NCI-H2196 treated with DMSO at 0.1 percent for 48 hours (cell line): ENCODE results near the gene TEF.
A peak's percentile ranks its signal among the peaks of the same experiment; 100 is the strongest.

Experiments used
- DNase-seq: peaks from one replicate; lab custom pipeline; 2025; ENCODE audit not compliant: unreplicated experiment; lab: John Stamatoyannopoulos, UW

Gene TEF

DNA sequence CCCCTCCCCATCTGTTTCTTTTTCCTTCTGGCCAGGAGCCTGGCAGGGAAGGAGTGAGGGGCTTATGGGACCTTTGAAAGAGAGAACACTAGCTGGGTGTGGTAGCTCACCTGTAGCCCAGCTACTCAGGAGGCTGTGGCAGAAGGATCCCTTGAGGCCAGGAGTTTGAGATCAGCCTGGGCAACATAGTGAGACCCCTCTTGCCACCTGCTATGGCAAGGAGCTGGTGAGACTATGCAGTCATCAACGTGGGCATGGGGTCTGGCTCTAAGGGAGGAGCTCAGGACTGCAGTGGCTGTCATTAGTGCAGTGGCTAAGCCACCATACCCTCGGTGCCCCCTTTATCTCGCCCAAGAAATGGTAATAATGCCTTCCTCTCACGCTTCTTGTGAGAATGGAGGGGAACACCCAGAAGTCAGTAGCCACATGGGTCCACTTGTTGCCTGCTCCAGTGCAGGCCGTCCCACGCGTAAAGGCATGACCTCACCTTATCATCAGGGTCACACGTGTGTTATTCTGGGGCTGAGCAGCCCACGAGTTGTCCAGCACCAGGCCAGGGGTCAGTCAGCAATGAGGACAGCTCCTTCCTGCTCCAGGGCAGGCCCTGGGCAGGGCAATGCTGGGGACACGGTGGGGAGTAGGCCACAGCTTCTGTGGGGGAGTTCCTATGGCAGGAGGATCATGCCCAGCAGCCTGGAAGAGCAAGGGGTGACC is 27.7 kb upstream of the TEF start:
- DNase-seq: no peak

DNA sequence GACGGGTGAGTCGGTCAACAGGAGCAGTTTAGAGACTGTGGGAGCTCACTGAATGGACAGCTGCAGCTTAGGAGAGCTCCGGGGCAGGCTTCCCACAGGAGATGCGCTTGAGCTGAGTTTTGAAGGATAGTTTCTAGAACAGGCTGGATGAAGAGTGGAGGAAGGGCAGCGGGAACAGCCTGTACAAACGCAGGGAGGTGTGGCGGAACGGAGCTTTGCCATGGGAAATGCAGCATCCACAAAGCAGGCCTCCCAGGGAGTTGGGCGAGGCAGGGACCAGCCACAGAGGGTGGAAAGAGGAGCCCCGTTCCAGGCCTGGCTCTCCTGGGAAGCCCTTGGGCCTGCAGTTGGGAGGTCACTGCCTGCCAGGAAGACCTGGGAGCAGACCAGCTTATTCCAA is 26.8 kb upstream of the TEF start:
- no peak for DNase-seq

DNA sequence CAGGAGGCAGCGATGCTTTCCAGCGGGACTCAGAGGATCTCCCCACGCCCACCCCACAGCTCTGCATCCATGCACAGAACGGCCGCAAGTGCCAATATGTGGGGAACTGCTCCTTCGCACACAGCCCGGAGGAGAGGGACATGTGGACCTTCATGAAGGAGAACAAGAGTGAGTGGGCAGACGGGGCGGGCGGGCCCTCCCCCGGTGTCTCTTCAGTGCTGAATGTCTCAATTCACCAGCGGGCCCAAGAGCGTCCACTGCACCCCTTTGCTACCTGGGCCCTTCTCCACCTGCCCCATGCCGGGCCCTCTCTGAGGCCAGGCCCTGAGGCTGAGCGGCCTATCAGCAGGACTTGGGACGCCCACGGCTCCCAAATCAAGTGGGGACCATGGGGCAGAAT is 25.8 kb upstream of the TEF start:
- DNase-seq: no peak

DNA sequence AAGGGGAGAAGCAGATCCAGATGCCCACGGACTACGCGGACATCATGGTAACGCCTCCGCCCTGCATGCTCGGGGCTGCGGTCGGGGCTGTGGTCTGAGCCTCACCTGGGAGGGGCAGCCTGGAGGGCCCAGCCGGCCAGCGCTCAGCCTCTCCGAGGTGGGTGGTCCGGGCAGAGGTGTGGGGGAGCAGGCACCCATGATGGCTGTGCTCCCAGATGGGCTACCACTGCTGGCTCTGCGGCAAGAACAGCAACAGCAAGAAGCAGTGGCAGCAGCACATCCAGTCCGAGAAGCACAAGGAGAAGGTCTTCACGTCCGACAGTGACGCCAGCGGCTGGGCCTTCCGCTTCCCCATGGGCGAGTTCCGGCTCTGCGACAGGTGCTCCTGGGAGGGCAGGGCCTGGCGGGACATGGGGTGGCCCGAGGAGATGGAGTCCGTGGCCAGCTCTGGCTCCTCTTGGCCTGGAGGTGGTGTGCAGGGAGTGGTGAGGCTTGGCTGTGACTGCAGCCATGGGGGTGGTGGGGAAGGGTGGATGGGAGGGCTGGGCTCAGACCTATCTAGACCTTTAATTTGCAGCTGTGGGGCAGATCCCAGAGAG is 25.2 kb upstream of the TEF start:
- DNase-seq: no peak

DNA sequence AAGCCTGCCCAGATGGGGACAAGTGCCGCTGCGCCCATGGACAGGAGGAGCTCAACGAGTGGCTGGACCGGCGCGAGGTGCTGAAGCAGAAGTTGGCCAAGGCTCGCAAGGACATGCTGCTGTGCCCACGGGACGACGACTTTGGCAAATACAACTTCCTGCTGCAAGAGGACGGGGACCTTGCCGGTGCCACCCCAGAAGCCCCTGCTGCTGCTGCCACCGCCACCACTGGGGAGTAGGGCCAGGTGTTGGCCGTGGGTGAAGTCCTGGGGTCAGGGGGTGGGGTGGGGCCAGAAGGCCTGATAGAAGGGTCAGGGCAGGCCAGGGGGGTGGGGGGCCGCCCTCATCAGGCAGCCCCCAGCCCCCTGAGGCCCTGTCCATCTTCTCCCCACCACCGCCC is 24.6 kb upstream of the TEF start:
- no peak for DNase-seq

DNA sequence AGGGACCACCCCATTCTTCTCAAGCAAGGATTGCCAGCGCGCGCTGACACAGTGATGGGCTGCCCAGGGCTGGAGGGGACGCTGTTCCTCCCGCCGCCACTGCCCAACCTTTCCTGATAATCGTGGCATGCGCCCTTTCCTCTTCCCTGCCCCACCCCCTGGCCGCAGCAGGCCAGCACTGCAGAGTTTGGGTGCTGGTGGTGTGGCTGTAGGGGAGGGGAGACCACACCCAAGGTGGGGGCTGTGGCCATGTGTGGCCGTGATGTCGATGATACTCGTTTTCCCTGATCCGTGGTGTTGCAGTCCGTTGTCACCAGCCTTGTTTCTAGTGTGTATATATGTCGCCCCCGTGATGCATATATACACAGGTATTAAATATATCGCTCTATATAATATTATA is 22.8 kb upstream of the TEF start:
- DNase-seq: no peak

DNA sequence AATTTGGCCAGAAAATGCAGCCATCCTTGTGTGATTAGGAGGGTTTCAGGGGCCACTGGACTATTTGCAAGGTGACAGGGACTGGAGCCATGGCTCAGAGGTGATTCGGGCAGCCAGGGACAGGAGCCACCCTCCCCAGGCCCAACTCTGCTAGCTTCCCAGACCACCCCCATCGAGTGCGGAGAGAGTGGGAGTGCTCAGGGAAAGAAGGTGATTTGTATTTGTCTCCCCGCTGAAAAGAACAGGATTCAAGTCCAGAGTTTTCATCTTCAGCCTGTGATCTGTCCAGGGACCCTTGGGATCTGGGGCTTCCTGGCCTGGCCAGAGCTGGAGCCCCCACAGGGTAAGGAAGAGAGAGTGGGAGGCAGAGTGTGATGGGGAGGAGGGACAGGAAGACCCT is 22.4 kb upstream of the TEF start:
- no peak for DNase-seq

DNA sequence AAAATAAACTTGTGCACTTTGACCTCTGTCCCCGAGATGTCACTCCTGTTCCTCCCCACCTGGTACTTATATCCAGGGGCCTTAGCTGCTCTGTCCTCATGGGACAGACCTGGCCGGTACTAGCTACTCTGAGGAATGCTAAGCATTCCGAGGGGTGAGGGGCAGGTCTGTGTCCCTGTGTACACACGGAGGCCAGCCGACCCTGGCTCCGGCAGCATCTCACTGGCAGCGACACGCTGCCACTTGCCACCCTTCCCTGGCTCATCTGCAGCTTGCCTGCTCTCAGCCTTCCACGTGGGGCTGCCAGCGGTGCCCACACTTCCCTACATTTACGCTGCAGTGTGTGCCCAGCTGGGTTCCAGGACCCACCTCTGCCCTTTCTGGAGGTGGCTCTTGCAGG is 21.6 kb upstream of the TEF start:
- no peak for DNase-seq

DNA sequence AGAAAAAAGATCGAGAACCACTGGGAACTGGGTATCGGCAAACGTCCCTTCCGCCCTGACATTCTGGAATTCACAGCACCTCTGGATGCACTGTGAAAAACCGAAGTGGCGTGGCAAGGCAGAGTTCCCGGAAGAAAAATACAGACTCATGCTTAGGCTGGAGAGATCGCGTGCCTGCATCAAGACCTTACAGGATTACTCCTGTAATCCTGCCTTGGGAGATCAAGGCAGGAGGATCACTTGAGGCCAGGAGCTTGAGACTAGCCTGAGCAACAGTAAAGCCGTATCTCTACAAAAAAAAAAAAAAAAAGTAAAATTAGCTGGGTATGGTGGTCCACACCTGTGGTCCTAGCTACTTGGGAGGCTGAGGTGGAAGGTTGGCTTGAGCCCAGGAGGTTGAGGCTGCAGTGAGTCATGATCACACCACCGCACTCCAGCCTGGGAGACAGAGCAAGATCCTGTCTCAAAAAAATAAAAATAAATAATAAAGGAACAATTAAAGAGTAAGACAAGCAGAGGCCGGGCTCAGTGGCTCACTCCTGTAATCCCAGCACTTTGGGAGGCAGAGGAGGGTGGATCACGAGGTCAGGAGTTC is 19.9 kb upstream of the TEF start:
- no peak for DNase-seq

DNA sequence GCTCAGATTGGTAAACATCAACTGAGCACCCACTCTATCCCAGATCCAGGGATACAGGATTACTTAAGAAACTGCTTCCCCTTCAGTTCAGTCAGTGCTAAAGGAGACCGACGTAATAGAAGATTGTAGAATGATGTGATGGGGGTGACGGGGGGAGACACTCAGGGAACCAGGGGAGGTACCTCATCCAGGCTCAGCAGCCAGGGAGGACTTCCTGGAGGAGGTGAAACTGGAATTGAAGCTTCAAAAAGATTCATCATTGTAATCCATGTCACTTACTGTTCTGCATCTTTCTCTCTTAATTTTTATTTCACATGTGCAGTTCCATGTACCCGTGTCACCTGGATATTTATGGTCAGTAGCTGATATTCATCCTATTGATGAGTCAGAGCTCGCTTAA is 19.1 kb upstream of the TEF start:
- DNase-seq: no peak

DNA sequence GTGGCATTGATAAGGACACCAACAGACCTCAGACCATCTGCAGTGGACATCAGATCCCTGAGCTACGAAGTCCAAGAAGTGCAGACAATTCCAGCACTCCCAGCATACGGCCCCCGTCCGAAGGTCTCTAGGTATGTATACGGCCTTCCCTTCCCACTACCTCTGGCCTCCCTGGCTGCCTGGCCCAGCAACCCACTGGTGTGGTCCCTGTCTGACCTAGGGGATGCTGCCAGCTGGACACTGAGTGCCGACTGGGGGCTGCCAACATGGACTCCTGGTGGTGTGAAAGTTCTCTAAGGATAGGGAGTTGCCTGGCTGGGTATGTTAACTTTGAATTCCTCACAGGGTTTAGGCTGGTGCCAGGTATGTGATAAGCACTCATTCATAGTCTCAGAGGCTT is 17.5 kb upstream of the TEF start:
- DNase-seq: no peak

DNA sequence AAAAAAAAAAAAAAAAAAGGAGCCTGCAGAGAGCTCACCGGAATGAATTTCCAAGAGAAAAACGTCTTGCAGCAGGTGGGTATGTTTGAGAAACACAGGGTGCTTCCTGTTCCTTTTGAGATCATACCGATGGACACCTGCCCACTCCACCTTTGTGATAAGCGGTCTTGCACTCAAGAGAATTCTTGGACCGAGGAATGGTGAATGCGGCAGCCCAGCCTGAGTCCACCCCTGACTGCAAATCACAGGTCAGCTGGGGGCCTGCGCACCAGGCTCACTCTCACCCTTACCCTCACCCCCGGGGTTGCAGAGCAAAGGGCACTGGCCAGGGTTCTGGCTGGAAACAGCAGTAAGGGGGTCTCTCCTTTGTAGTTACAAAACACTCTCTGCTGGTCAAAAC is 16.8 kb upstream of the TEF start:
- no peak for DNase-seq

DNA sequence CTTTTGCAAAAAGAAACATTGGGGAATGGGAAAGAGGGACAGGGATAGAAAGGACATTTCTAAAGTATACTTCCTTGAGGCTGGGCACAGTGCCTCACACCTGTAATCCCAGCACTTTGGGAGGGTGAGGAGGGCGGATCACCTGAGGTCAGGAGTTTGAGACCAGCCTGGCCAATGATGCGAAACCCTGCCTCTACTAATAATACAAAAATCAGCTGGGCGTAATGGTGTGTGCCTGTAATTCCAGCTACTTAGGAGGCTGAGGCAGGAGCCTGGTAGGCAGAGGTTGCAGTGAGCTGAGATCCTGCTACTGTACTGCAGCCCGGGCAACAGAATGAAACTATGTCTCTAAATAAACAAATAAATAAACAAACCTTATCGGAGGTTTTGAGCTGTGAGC is 16.3 kb upstream of the TEF start:
- DNase-seq: no peak

DNA sequence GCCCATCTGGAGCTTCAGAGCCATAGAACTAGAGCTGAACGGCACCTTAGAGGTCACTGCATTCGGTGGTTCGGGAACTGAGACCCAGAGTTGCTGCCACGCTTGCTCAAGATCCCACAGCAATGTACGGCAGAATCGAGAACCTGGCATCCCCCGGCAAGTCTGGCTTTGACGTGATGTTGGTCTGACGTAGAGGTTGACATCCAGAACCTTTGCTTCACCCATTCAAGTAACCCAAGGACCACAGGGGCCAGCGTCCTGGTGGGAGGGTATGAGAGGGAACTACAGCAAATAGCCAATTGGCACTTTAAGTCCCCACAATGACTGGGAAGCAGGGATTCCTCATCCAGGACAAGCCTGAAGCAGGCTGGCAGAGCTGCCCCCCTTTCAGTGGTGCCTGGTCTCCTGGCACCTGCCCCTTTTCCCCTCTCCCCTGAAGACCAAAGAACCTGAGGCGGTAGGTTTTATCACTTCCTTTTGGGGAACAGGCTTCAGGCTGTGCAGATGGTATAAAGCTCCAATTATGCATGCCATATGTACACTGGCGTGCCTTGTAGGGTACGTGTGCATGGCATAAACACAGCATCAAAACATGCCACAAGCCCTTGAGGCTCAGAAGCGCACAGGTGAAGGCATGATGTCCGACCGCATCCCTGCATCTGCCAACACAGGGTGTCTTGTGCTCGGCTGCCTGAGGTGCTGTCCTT is 15.3 kb upstream of the TEF start:
- no peak for DNase-seq

DNA sequence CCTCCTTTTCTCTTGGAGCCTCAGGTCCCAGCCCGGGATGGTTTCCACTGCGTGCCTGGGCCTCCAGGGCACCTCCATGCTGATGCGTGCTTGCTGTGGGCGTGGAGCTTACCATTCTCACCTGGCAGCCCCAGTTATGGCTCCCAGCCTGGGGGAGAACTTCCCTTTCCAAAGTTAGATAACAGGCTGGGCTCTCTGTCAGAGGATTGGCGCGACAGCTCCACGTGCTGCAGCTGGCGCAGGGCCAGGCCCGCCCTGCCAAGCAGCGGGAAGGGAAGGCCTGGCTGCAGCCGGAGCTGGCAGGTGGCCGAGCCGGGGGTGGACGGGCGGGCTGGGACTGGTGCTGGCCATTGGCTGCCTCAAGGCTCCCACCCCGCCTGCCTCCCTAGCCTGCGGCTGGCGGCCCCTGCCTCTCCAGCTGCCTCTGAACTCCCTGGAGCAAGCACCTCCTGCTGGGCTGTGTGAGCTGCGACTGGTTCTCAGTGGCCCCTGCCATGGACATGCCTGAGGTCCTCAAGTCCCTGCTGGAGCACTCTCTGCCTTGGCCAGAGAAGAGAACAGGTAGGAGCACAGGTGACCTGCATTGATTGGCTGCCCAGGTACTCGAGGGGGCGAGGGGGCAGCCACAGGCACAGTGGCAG is 14.6 kb upstream of the TEF start:
- DNase-seq: peak; percentile 93

DNA sequence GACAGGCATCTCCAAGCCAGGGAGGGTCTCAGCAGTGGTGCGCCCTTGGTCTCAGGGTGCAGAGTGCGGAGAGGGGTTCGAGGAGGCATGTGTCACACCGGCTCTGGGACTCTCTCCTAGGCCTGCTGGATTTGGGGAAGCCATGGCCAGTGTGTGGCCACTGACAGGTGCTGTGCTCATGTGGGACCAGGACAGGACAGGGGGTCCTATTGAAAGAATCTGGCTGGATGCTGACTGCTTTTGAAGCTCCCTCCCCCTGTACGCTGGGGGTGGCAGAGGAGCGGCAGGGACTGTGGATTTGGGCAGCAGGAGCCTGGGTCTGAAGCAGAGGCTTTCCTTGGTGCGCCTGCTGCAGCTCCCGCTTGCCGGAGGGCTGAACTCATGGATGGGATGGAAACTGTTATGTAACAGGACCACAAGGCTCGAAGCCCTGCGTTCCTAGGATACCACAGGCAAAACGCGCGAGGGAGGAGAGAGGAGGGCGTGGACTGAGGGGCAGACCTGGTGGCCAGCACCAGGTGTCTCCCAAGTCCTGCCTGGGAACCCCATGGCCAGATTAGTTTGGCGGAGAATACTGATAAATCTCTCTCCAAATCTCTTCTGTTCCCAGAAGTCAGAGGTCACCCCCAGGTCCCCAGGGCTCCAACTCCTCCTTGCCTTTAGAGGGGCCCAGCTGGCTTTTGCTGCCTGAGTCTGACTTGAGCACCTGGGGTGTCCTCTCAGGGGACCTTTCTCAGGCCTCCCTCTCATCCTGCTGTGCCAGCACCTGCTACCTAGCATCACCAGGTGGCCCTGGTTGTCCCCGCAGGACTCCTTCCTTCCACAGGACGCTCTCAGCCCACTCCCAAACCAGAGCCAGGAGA is 13.8 kb upstream of the TEF start:
- DNase-seq: no peak

DNA sequence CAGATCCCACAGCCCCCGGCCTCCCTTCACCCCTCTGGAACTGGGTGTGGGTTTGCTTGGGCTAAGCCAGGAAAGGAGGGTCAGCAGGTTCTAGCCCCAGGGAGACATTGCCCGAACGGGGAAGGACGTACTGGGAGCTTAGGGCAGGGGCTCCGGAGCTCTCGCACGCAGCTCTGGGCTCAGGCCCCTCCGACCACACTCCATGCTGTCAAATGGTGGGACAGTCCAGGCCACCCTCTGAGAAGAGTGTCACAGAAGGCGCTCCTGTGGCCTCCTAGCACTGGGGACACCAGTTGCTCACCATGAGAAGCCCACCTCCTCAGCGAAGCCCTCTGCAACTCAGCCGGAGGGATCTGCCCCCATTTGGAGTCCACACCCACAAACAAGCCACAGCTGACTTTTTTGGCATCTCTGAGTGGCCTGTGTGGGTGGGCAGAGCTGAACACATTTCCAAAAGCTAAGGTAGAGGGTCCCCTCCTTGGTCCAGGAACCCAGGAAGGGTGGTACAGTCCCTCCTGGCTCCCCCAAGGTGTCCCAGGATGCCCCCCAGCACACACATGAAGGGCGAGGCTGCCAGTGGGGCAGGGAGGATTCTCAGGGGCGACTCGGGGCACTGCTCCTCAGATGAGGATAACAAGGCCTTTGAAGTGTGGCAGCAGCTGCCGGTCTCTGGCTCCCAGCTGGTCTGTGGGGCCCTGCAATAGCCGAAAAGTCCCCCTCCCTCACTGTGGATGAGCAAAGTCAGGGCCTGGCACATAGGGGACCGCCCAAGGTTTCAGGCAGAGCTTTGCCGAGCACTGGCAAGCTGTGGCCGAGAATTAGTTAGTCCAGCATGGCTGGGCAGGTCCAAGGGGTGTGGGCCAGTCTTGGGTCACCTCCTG is 13.0 kb upstream of the TEF start:
- no peak for DNase-seq

DNA sequence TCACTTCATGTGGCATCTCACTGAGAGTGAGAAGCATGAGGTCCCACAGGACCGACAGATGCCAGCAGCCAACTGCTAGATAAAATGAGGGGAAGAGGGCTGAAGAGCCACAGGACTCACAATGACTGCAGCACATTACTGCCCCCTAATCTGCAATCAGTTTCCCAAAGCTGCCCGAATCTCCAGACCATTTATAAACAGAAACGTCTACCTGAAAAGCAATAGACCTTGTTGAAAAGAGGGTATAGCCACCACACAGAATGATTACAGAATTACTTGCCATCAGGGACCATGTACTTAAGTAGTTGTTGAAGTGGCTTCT is 12.4 kb upstream of the TEF start:
- DNase-seq: no peak

DNA sequence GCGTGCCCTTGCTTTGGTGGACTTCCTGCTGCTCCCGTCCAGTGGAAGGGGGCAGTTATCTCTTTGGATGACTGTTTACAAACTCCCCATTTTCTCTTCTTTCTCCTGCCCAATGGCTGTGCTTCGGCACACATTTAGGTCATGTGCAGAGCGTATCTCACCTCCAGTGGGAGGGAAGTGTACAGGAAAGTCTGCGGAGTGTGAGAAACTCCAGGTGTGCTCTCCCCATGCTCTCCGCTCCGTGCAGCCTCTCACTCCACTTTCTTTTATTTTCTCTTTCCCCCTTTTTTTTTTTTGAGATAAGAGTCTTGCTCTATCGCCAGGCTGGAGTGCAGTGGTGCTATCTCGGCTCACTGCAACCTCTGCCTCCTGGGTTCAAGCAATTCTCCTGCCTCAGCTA is 11.9 kb upstream of the TEF start:
- no peak for DNase-seq

DNA sequence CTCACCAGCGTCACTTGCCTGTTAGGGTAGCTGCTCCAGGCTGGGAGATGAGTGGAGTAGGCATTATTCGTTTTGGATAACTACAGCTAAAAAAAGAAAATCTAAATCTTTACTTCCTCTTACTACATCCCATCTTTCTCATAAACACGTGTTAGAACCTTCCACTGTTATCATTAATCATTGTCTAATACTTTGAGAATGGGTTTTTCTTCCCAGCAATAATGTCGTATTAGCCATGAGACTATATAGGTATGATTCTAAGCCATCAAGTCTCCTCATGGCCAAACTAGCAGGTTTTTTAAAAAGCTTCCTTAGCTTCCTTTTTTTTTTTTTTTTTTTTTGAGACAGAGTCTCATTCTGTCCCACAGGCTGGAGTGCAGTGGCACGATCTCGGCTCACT is 3.9 kb upstream of the TEF start:
- DNase-seq: no peak
